Liver (tissue), 9 donors: ENCODE data around the gene ATP6V0E1. TPM values are rescaled to one million over a fixed set of nuclear protein-coding genes. Genes with fewer than 3 reads are reported as not detected.

ENCODE experiments used
- DNase-seq: peaks from one replicate; pipeline ENCODE4 v3.0.0-alpha.2; 2017; ENCODE audit warnings: low spot score
- H3K27ac ChIP-seq, 2 donors: one replicate each; pipeline ENCODE4 v1.7.0; 2013; ENCODE audit warnings: inconsistent platforms in 2 of 2, low read length in 2 of 2, control low read depth in 1 of 2, low read depth in 1 of 2, mild to moderate bottlenecking in 1 of 2
- H3K27me3 ChIP-seq, 4 donors: one replicate each; pipeline versions ENCODE4 v1.6.1 to v1.7.0; 2013; ENCODE audit warnings: low read length in 3 of 4, inconsistent platforms in 1 of 4, mild to moderate bottlenecking in 1 of 4, moderate library complexity in 1 of 4; ENCODE audit not compliant: control insufficient read depth in 4 of 4, insufficient read depth in 4 of 4
- H3K36me3 ChIP-seq, 4 donors: one replicate each; pipeline versions ENCODE4 v1.6.1 to v1.7.0; 2013; ENCODE audit warnings: low read length in 3 of 4, mild to moderate bottlenecking in 3 of 4, low read depth in 1 of 4, moderate library complexity in 1 of 4; ENCODE audit not compliant: control insufficient read depth in 4 of 4, insufficient read depth in 3 of 4
- H3K4me1 ChIP-seq, 4 donors: one replicate each; pipeline versions ENCODE4 v1.6.1 to v1.7.0; 2013; ENCODE audit warnings: low read length in 3 of 4, mild to moderate bottlenecking in 3 of 4, moderate library complexity in 1 of 4; ENCODE audit not compliant: control insufficient read depth in 4 of 4, insufficient read depth in 4 of 4
- H3K4me3 ChIP-seq, 3 donors: one replicate each; pipeline versions ENCODE4 v1.6.1 to v1.7.0; 2013; ENCODE audit warnings: low read length in 3 of 3, control low read depth in 1 of 3, low read depth in 1 of 3, mild to moderate bottlenecking in 1 of 3
- H3K9ac ChIP-seq, 2 donors: one replicate each; pipeline ENCODE4 v1.7.0; 2013; ENCODE audit warnings: low read length in 2 of 2, mild to moderate bottlenecking in 2 of 2, moderate library complexity in 2 of 2, control low read depth in 1 of 2, low read depth in 1 of 2
- H3K9me3 ChIP-seq, 4 donors: one replicate each; pipeline versions ENCODE4 v1.6.1 to v1.7.0; 2013; ENCODE audit warnings: low read length in 3 of 4; ENCODE audit not compliant: control insufficient read depth in 4 of 4
- EGR1 ChIP-seq, 2 donors: IDR thresholded peaks; 2 replicates each; pipeline ENCODE4 v1.6.1; 2016 to 2018; ENCODE audit warnings: antibody characterized with exemption in 2 of 2, low read depth in 2 of 2
- FOXA1 ChIP-seq: IDR thresholded peaks from 2 replicates; pipeline ENCODE4 v1.6.1; 2016; ENCODE audit warnings: antibody characterized with exemption
- FOXA2 ChIP-seq: IDR thresholded peaks from 2 replicates; pipeline ENCODE4 v1.6.1; 2016; ENCODE audit warnings: antibody characterized with exemption
- GABPA ChIP-seq, 2 donors: IDR thresholded peaks in 1 of 2; conservative IDR thresholded peaks in 1 of 2; 2 replicates each; pipeline ENCODE4 v1.6.1; 2016; ENCODE audit warnings: antibody characterized with exemption in 2 of 2, mild to moderate bottlenecking in 1 of 2, moderate library complexity in 1 of 2
- HNF4A ChIP-seq, 2 donors: conservative IDR thresholded peaks; 2 replicates each; pipeline ENCODE4 v1.6.1; 2016; ENCODE audit warnings: antibody characterized with exemption in 2 of 2, mild to moderate bottlenecking in 2 of 2
- HNF4G ChIP-seq: IDR thresholded peaks from 2 replicates; pipeline ENCODE4 v1.6.1; 2016; ENCODE audit warnings: antibody characterized with exemption
- JUND ChIP-seq, 2 donors: IDR thresholded peaks; 2 replicates each; pipeline ENCODE4 v1.6.1; 2016; ENCODE audit warnings: antibody characterized with exemption in 2 of 2
- NR2F2 ChIP-seq: IDR thresholded peaks from 2 replicates; pipeline ENCODE4 v1.6.1; 2016; ENCODE audit warnings: antibody characterized with exemption
- RAD21 ChIP-seq, 2 donors: IDR thresholded peaks; 2 replicates each; pipeline ENCODE4 v1.6.1; 2016; ENCODE audit warnings: antibody characterized with exemption in 2 of 2, mild to moderate bottlenecking in 2 of 2
- RXRA ChIP-seq, 2 donors: IDR thresholded peaks; 2 replicates each; pipeline ENCODE4 v1.6.1; 2017 to 2018; ENCODE audit warnings: antibody characterized with exemption in 2 of 2, mild to moderate bottlenecking in 1 of 2
- SP1 ChIP-seq: IDR thresholded peaks from 2 replicates; pipeline ENCODE4 v1.6.1; 2018; ENCODE audit warnings: antibody characterized with exemption, mild to moderate bottlenecking
- YY1 ChIP-seq: IDR thresholded peaks from 2 replicates; pipeline ENCODE4 v1.6.1; 2016; ENCODE audit warnings: antibody characterized with exemption, mild to moderate bottlenecking
- WGBS: extraction: QIAGEN DNeasy Blood & Tissue Kit; methylation state at CpG from one replicate; pipeline ENCODE4 v1.1.7; 2013; 5-methylcytosine and 5-hydroxymethylcytosine counted together
- polyA plus RNA-seq, 2 donors: library from polyadenylated mRNA; stranded (reverse) in 1 of 2; unstranded in 1 of 2; fragments of 200-250 nt in 1 of 2; fragments of >200 nt in 1 of 2; fragmentation: Nextera tagmentation in 1 of 2; extraction: Ambion mirVana in 1 of 2; gene quantifications; one replicate each; pipeline versions ENCODE4 v1.2.1 to v1.2.3, GENCODE V29; 2013 to 2015
- total RNA-seq, 2 donors: library from RNA; depleted of rRNA; stranded (reverse); fragments of >200 nt; gene quantifications; one replicate each; pipeline ENCODE4 v1.2.3, GENCODE V29; 2014
- TF ChIP-seq, protein P1 (sequence below): IDR thresholded peaks from 2 replicates; pipeline ENCODE4 v1.6.1; 2016; ENCODE audit warnings: antibody characterized with exemption, mild to moderate bottlenecking
- TF ChIP-seq, protein P2 (sequence below): IDR thresholded peaks from 2 replicates; pipeline ENCODE4 v1.6.1; 2016; ENCODE audit warnings: antibody characterized with exemption
- TF ChIP-seq, protein P3 (sequence below): IDR thresholded peaks from 2 replicates; pipeline ENCODE4 v1.6.1; 2016; ENCODE audit warnings: antibody characterized with exemption
- TF ChIP-seq, protein P4 (sequence below): fragments of 150-350 bp; IDR thresholded peaks from 2 replicates; pipeline ENCODE4 v1.5.1; 2017; ENCODE audit warnings: improper control_type of control experiment, low read depth, low read length; ENCODE audit not compliant: missing input control
- TF ChIP-seq, protein P5 (sequence below): IDR thresholded peaks from 2 replicates; pipeline ENCODE4 v1.6.1; 2016; ENCODE audit warnings: antibody characterized with exemption
- donor health status: healthy.
- donor health status: healthy.
- donor health status: healthy.
- donor health status: healthy.
- donor health status: healthy.

Gene ATP6V0E1
- total and polyA plus RNA-seq, 4 donors, result 56.6 to 396 (median 111) TPM

DNA sequence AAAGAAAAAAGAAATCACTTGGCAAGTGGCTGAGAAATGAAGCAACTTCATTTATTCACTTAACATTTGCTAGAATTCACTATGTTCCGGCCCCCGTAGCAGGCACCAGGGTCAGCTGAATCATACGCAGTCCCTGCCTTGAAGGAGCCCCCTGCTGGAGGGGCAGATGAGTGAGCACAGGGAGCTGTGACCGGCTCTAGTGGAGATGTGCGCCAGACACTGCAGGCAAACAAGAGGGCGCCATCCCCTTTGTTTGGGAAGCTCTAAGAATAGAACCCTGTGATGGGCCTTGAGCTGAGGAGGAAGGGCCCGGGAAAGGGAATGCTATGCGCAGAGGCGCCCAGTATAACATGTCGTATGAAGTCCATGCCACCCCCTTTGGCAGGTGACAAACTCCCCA is 44.5 kb upstream of the ATP6V0E1 start:
- no peaks in the 10 kb centered on the region for H3K9me3 ChIP-seq
- no peak for DNase-seq
- no peak overlapping the region for H3K27ac ChIP-seq
- H3K27me3 ChIP-seq, result no peaks in the 10 kb centered on the region
- peaks cover 8 to 66% (median 26%) of the 10 kb centered on the region in 4 donors for H3K36me3 ChIP-seq
- WGBS, result 79% methylated on average over 10 of the region's 10 CpGs
- no peak overlapping the region for H3K9ac ChIP-seq
- H3K4me1 ChIP-seq, result no peaks in the 10 kb centered on the region
- H3K4me3 ChIP-seq, result no peak overlapping the region
- TF ChIP-seq RAD21 (IDR thresholded peaks at IDR 0.05) (peak; percentile 16 to 57), SP1 (no peak)

DNA sequence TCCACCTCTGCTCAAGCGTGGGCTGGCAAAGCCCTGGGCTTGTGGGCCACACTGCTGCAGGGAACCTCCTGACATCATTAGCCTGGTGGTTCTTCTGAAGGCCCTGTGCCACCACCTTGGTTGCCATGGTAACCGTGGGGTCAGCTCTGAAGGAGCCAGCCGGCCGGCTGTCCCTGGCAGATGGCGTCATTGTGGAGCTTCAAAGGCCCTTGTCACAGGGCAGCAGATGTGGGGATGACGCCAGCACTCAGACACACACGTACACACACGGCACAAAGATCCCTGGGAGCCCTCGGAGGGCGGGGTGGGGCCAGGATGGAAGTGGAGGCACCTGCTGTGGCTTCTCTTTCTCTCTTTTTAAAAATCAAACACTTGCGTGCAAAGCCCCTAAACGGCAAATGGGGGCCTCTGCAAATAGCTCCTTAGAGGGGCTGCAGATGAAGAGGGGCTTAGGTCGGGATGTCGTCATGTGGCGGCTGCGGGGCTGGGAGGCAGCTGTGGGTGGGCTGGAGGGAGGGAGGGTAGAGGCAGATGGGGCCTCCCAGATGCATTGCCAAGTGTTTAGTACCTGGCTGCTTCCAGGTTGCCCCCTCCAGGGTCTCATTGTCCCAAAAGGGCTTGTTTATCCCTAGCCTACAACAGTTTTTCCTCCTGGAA is 43.8 kb upstream of the ATP6V0E1 start:
- no peaks in the 10 kb centered on the region for H3K4me1 ChIP-seq
- 86% methylated on average over 16 of the region's 16 CpGs for WGBS
- no peaks in the 10 kb centered on the region for H3K9me3 ChIP-seq
- no peak for DNase-seq
- TF ChIP-seq GABPA (IDR thresholded peaks at IDR 0.05 in 1 of 2, conservative IDR thresholded peaks at IDR 0.05 in 1 of 2), result no peak
- no peak for TF ChIP-seq RXRA (IDR thresholded peaks at IDR 0.05)
- TF ChIP-seq FOXA2, result no peak
- TF ChIP-seq RAD21 (IDR thresholded peaks at IDR 0.05), result no peak
- TF ChIP-seq, protein P1, sequence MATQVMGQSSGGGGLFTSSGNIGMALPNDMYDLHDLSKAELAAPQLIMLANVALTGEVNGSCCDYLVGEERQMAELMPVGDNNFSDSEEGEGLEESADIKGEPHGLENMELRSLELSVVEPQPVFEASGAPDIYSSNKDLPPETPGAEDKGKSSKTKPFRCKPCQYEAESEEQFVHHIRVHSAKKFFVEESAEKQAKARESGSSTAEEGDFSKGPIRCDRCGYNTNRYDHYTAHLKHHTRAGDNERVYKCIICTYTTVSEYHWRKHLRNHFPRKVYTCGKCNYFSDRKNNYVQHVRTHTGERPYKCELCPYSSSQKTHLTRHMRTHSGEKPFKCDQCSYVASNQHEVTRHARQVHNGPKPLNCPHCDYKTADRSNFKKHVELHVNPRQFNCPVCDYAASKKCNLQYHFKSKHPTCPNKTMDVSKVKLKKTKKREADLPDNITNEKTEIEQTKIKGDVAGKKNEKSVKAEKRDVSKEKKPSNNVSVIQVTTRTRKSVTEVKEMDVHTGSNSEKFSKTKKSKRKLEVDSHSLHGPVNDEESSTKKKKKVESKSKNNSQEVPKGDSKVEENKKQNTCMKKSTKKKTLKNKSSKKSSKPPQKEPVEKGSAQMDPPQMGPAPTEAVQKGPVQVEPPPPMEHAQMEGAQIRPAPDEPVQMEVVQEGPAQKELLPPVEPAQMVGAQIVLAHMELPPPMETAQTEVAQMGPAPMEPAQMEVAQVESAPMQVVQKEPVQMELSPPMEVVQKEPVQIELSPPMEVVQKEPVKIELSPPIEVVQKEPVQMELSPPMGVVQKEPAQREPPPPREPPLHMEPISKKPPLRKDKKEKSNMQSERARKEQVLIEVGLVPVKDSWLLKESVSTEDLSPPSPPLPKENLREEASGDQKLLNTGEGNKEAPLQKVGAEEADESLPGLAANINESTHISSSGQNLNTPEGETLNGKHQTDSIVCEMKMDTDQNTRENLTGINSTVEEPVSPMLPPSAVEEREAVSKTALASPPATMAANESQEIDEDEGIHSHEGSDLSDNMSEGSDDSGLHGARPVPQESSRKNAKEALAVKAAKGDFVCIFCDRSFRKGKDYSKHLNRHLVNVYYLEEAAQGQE, result no peak
- TF ChIP-seq JUND (IDR thresholded peaks at IDR 0.05), result no peak
- TF ChIP-seq, protein P2, sequence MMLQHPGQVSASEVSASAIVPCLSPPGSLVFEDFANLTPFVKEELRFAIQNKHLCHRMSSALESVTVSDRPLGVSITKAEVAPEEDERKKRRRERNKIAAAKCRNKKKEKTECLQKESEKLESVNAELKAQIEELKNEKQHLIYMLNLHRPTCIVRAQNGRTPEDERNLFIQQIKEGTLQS, result no peak
- no peak overlapping the region for H3K4me3 ChIP-seq
- no peak overlapping the region for H3K27ac ChIP-seq
- H3K27me3 ChIP-seq, result no peaks in the 10 kb centered on the region
- peaks cover 8 to 62% (median 25%) of the 10 kb centered on the region in 4 donors for H3K36me3 ChIP-seq
- no peak overlapping the region for H3K9ac ChIP-seq

DNA sequence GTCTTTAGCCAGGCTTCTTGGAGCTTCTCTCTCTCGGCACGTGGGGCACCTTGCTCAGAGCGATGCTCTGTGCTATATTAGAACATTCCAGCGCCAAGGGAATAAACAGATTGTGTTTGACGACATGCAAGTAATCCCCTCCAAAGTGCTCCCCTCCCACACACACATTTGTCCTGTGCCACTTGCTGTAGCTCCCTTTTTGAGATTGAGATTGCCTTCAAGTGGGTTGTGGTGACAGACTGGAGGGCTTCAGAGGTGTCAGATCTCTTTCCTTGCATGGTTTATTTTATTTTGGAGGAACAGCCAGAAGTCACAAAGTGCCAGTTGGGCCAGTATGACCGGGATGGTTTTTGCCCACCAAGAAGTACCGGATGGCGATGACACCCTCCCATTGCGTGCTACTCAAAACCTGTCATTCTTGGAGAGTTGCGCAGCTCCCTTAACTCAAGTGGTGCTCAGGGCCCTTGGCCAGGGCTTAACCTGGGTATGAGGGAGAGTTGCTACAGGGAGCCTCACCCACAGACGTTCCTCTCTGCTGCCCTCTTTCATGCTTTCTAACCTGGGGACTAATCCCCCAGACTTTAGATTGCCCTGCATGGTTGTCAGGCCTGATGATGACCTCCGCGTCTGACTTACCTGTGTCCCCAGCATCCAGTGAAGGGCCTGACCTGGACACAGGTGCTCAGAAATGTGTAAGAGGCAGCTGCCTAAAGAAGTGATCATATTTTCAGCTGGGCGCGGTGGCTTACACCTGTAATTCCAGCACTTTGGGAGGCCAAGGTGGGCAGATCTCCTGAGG is 43.1 kb upstream of the ATP6V0E1 start:
- Histone ChIP-seq H3K4me3 (no peak overlapping the region), H3K9me3 (no peaks in the 10 kb centered on the region), H3K27me3 (no peaks in the 10 kb centered on the region), H3K9ac (no peak overlapping the region), H3K27ac (no peak overlapping the region), H3K4me1 (no peaks in the 10 kb centered on the region), H3K36me3 (peaks cover 6 to 60% (median 25%) of the 10 kb centered on the region in 4 donors)
- WGBS, result 95% methylated on average over 15 of the region's 15 CpGs
- DNase-seq, result no peak
- no peak for TF ChIP-seq YY1
- TF ChIP-seq, protein P3, sequence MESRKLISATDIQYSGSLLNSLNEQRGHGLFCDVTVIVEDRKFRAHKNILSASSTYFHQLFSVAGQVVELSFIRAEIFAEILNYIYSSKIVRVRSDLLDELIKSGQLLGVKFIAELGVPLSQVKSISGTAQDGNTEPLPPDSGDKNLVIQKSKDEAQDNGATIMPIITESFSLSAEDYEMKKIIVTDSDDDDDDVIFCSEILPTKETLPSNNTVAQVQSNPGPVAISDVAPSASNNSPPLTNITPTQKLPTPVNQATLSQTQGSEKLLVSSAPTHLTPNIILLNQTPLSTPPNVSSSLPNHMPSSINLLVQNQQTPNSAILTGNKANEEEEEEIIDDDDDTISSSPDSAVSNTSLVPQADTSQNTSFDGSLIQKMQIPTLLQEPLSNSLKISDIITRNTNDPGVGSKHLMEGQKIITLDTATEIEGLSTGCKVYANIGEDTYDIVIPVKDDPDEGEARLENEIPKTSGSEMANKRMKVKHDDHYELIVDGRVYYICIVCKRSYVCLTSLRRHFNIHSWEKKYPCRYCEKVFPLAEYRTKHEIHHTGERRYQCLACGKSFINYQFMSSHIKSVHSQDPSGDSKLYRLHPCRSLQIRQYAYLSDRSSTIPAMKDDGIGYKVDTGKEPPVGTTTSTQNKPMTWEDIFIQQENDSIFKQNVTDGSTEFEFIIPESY, result no peak
- no peak for TF ChIP-seq FOXA1
- TF ChIP-seq, protein P4, sequence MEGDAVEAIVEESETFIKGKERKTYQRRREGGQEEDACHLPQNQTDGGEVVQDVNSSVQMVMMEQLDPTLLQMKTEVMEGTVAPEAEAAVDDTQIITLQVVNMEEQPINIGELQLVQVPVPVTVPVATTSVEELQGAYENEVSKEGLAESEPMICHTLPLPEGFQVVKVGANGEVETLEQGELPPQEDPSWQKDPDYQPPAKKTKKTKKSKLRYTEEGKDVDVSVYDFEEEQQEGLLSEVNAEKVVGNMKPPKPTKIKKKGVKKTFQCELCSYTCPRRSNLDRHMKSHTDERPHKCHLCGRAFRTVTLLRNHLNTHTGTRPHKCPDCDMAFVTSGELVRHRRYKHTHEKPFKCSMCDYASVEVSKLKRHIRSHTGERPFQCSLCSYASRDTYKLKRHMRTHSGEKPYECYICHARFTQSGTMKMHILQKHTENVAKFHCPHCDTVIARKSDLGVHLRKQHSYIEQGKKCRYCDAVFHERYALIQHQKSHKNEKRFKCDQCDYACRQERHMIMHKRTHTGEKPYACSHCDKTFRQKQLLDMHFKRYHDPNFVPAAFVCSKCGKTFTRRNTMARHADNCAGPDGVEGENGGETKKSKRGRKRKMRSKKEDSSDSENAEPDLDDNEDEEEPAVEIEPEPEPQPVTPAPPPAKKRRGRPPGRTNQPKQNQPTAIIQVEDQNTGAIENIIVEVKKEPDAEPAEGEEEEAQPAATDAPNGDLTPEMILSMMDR, result no peak
- TF ChIP-seq HNF4G, result no peak
- TF ChIP-seq FOXA2, result no peak
- no peak for TF ChIP-seq JUND (IDR thresholded peaks at IDR 0.05)
- no peak for TF ChIP-seq RAD21 (IDR thresholded peaks at IDR 0.05)
- TF ChIP-seq GABPA (IDR thresholded peaks at IDR 0.05 in 1 of 2, conservative IDR thresholded peaks at IDR 0.05 in 1 of 2), result no peak
- TF ChIP-seq, protein P2, result no peak
- no peak for TF ChIP-seq SP1
- no peak for TF ChIP-seq EGR1 (IDR thresholded peaks at IDR 0.05; ENCODE audit: low read depth in 2 of 2)
- TF ChIP-seq NR2F2, result no peak
- no peak for TF ChIP-seq HNF4A (conservative IDR thresholded peaks at IDR 0.05)
- TF ChIP-seq, protein P5, sequence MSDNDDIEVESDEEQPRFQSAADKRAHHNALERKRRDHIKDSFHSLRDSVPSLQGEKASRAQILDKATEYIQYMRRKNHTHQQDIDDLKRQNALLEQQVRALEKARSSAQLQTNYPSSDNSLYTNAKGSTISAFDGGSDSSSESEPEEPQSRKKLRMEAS, result no peak
- no peak for TF ChIP-seq RXRA (IDR thresholded peaks at IDR 0.05)
